GM23338 (cell line): Measurements from ENCODE around the gene ELFN1. TPM values are rescaled to one million over a fixed set of nuclear protein-coding genes. Genes with fewer than 3 reads are reported as not detected.

Experiments used
- ATAC-seq: fragments of 200-7000 bp; cut with Tn5 transposase; 3 replicates; pipeline ENCODE4 v1.9.1; 2020
- DNase-seq: peaks from one replicate; pipeline ENCODE4 v3.0.0-alpha.2; 2015; ENCODE audit warnings: low spot score
- H2AFZ ChIP-seq: fragments of 200-600 bp; sonication (generic); 2 replicates; pipeline ENCODE4 v1.8.0; 2016; ENCODE audit warnings: antibody characterized with exemption, mild to moderate bottlenecking, moderate library complexity
- H3F3A ChIP-seq: fragments of 200-600 bp; sonication (generic); replicated peaks from 2 replicates; pipeline ENCODE4 v1.8.0; 2017; ENCODE audit warnings: antibody characterized with exemption, mixed run types, low read depth
- H3K27ac ChIP-seq: fragments of 200-600 bp; sonication (generic); 2 replicates; pipeline ENCODE4 v1.6.1; 2016; ENCODE audit warnings: low read depth
- H3K27me3 ChIP-seq: fragments of 200-600 bp; sonication (generic); 2 replicates; pipeline ENCODE4 v1.8.0; 2016; ENCODE audit warnings: mild to moderate bottlenecking, mixed run types, moderate library complexity; ENCODE audit not compliant: insufficient read depth
- H3K36me3 ChIP-seq: fragments of 200-600 bp; sonication (generic); 2 replicates; pipeline ENCODE4 v1.8.0; 2016; ENCODE audit warnings: mild to moderate bottlenecking; ENCODE audit not compliant: insufficient read depth
- H3K4me1 ChIP-seq: fragments of 200-600 bp; sonication (generic); 2 replicates; pipeline ENCODE4 v1.8.0; 2016; ENCODE audit warnings: mild to moderate bottlenecking, moderate library complexity; ENCODE audit not compliant: insufficient read depth
- H3K4me2 ChIP-seq: fragments of 200-600 bp; sonication (generic); 2 replicates; pipeline ENCODE4 v1.7.1; 2017; ENCODE audit warnings: mixed run types
- H3K4me3 ChIP-seq: fragments of 200-600 bp; sonication (generic); 2 replicates; pipeline ENCODE4 v1.6.1; 2016; ENCODE audit warnings: mixed run types
- H3K79me2 ChIP-seq: fragments of 200-600 bp; sonication (generic); replicated peaks from 2 replicates; pipeline ENCODE4 v1.8.0; 2017; ENCODE audit warnings: mild to moderate bottlenecking; ENCODE audit not compliant: insufficient read depth
- H3K9me2 ChIP-seq: fragments of 200-600 bp; sonication (generic); 2 replicates; pipeline ENCODE4 v1.8.0; 2017; ENCODE audit not compliant: insufficient read depth
- H4K20me1 ChIP-seq: fragments of 200-600 bp; sonication (generic); replicated peaks from 2 replicates; pipeline ENCODE4 v1.8.0; 2017; ENCODE audit warnings: mild to moderate bottlenecking; ENCODE audit not compliant: insufficient read depth
- H3K27ac Mint-ChIP-seq: 2 replicates; pipeline ENCODE4 v1.8.0; 2020; ENCODE audit warnings: inconsistent platforms, mild to moderate bottlenecking, moderate library complexity, mixed read lengths
- H3K27me3 Mint-ChIP-seq: 3 replicates; pipeline ENCODE4 v1.8.0; 2022; ENCODE audit warnings: low read depth, mild to moderate bottlenecking, moderate library complexity, mixed read lengths, inconsistent platforms; ENCODE audit not compliant: insufficient read depth, poor library complexity
- H3K36me3 Mint-ChIP-seq: 3 replicates; pipeline ENCODE4 v1.8.0; 2021; ENCODE audit warnings: low read depth, mild to moderate bottlenecking, inconsistent platforms, moderate library complexity, mixed read lengths
- H3K4me1 Mint-ChIP-seq: 3 replicates; pipeline ENCODE4 v1.8.0; 2020; ENCODE audit warnings: mild to moderate bottlenecking, inconsistent platforms, mixed read lengths
- H3K4me3 Mint-ChIP-seq: 3 replicates; pipeline ENCODE4 v1.8.0; 2021; ENCODE audit warnings: moderate library complexity, mild to moderate bottlenecking, inconsistent platforms, mixed read lengths
- H3K9me3 Mint-ChIP-seq: 3 replicates; pipeline ENCODE4 v1.8.0; 2020; ENCODE audit warnings: moderate library complexity, mild to moderate bottlenecking, inconsistent platforms, mixed read lengths
- ETS1 ChIP-seq: IDR thresholded peaks from 2 replicates; pipeline ENCODE4 v1.6.1; 2016; ENCODE audit warnings: antibody characterized with exemption
- EZH2 ChIP-seq: fragments of 200-600 bp; sonication (generic); IDR thresholded peaks from one replicate; pipeline ENCODE4 v1.8.0; 2017; ENCODE audit warnings: antibody characterized with exemption, mild to moderate bottlenecking, low read depth; ENCODE audit not compliant: unreplicated experiment
- JUNB ChIP-seq: IDR thresholded peaks from one replicate; pipeline ENCODE4 v1.6.1; 2016; ENCODE audit warnings: antibody characterized with exemption; ENCODE audit not compliant: unreplicated experiment
- POLR2AphosphoS5 ChIP-seq: IDR thresholded peaks from 2 replicates; pipeline ENCODE4 v1.6.1; 2016; ENCODE audit warnings: antibody characterized with exemption, low read depth
- REST ChIP-seq: IDR thresholded peaks from one replicate; pipeline ENCODE4 v1.6.1; 2018; ENCODE audit warnings: antibody characterized with exemption; ENCODE audit not compliant: unreplicated experiment
- STAT1 ChIP-seq: IDR thresholded peaks from one replicate; pipeline ENCODE4 v1.6.1; 2016; ENCODE audit warnings: antibody characterized with exemption; ENCODE audit not compliant: unreplicated experiment
- ZNF114 ChIP-seq: fragments of 250-450 bp; sonication (Bioruptor Pico); IDR thresholded peaks from 2 replicates; pipeline ENCODE4 v1.5.0; 2020; ENCODE audit warnings: mild to moderate bottlenecking, moderate library complexity
- ZNF331 ChIP-seq: fragments of 250-450 bp; sonication (Bioruptor Pico); IDR thresholded peaks from 2 replicates; pipeline ENCODE4 v1.5.0; 2020; ENCODE audit warnings: low read depth, mild to moderate bottlenecking, moderate library complexity
- ZNF462 ChIP-seq: fragments of 250-450 bp; sonication (Bioruptor Pico); IDR thresholded peaks from 2 replicates; pipeline ENCODE4 v1.5.0; 2020; ENCODE audit warnings: mild to moderate bottlenecking, moderate library complexity
- polyA plus RNA-seq: library from polyadenylated mRNA; unstranded; fragments of >200 nt; fragmentation: Nextera tagmentation; extraction: Ambion mirVana; gene quantifications from 2 replicates; pipeline ENCODE4 v1.2.1, GENCODE V29; 2016
- total RNA-seq: library from RNA; depleted of rRNA; stranded (reverse); fragments of >200 nt; shearing (Covaris generic); gene quantifications from 2 replicates; pipeline ENCODE4 v1.2.3, GENCODE V29; 2014

Gene ELFN1
- total and polyA plus RNA-seq, 2 experiments from 2014 or later = 0.08 to 3.5 TPM

- TF ChIP-seq REST = no peak
- TF ChIP-seq ETS1 = no peak
- no peak for TF ChIP-seq ZNF331 (CRISPR knock-in tag)
- TF ChIP-seq ZNF114 (CRISPR knock-in tag) = no peak
- no peak for TF ChIP-seq STAT1
Observed at GRCh38 chr7:1620835-1621234, 49.2 kb upstream of the ELFN1 start (continued).

- no peak overlapping the region for H3K4me2 ChIP-seq
- H3K4me3 ChIP-seq = no peak overlapping the region
- Mint-ChIP-seq H3K36me3 (no peaks in the 10 kb centered on the region), H3K27me3 (peaks cover 9% of the 10 kb centered on the region), H3K9me3 (peaks cover 7% of the 10 kb centered on the region; the same call in 2 of the 3 replicates), H3K4me3 (no peak overlapping the region), H3K27ac (no peak overlapping the region), H3K4me1 (peaks cover 4% of the 10 kb centered on the region; the same call in 1 of the 3 replicates)
- H4K20me1 ChIP-seq = no peaks in the 10 kb centered on the region
- H3K27me3 ChIP-seq = no peaks in the 10 kb centered on the region
- no peaks in the 10 kb centered on the region for H3K4me1 ChIP-seq
- H3F3A ChIP-seq = no peaks in the 10 kb centered on the region
- no peaks in the 10 kb centered on the region for H3K36me3 ChIP-seq
- H2AFZ ChIP-seq = no peak overlapping the region
- DNase-seq = no peak
- H3K27ac ChIP-seq = no peak overlapping the region
- no peaks in the 10 kb centered on the region for H3K9me2 ChIP-seq
- no peak for ATAC-seq
- H3K79me2 ChIP-seq = no peaks in the 10 kb centered on the region
- TF ChIP-seq POLR2AphosphoS5 (no peak), REST (no peak), JUNB (no peak), ZNF462 (CRISPR knock-in tag) (no peak), ETS1 (no peak), EZH2 (no peak)
Observed at GRCh38 chr7:1621718-1622117, 48.4 kb upstream of the ELFN1 start.
